Astrocyte (in vitro differentiated cells and primary cell): Measurements from ENCODE around the gene PTPRF. TPM values are rescaled to one million over a fixed set of nuclear protein-coding genes. Genes with fewer than 3 reads are reported as not detected.

Experiments used
- DNase-seq: peaks from one replicate; pipeline ENCODE4 v3.0.0-alpha.2; 2010; ENCODE audit warnings: low read depth
- FAIRE-seq: peaks from 2 replicates; lab custom pipeline; 2011; peaks lifted over from hg19 to GRCh38; lab: Jason Lieb, UNC
- H2AFZ ChIP-seq: 2 replicates; pipeline ENCODE4 v1.6.0; 2012; ENCODE audit warnings: low read depth, low read length, inconsistent platforms
- H3K27ac ChIP-seq: 2 replicates; pipeline ENCODE4 v1.5.1; 2011; ENCODE audit warnings: low read depth, low read length, inconsistent platforms
- H3K27me3 ChIP-seq: 2 replicates; pipeline ENCODE4 v1.6.0; 2011; ENCODE audit warnings: low read length, inconsistent platforms; ENCODE audit not compliant: insufficient read depth
- H3K36me3 ChIP-seq: 2 replicates; pipeline ENCODE4 v1.5.1; 2011; ENCODE audit warnings: low read length, inconsistent platforms; ENCODE audit not compliant: insufficient read depth
- H3K4me1 ChIP-seq: 2 replicates; pipeline ENCODE4 v1.5.1; 2011; ENCODE audit warnings: low read length, inconsistent platforms; ENCODE audit not compliant: insufficient read depth
- H3K4me2 ChIP-seq: 2 replicates; pipeline ENCODE4 v1.6.0; 2012; ENCODE audit warnings: low read length, inconsistent platforms
- H3K4me3 ChIP-seq: 2 replicates; pipeline ENCODE4 v1.5.1; 2011; ENCODE audit warnings: low read depth, mild to moderate bottlenecking, low read length, inconsistent platforms; ENCODE audit not compliant: insufficient read depth
- H3K79me2 ChIP-seq: 2 replicates; pipeline ENCODE4 v1.6.0; 2012; ENCODE audit warnings: mild to moderate bottlenecking, low read length, inconsistent platforms; ENCODE audit not compliant: insufficient read depth
- H3K9ac ChIP-seq: 2 replicates; pipeline ENCODE4 v1.6.0; 2012; ENCODE audit warnings: mild to moderate bottlenecking, low read length, inconsistent platforms
- H3K9me3 ChIP-seq: 2 replicates; pipeline ENCODE4 v1.5.1; 2012; ENCODE audit warnings: low read depth, mild to moderate bottlenecking, low read length, inconsistent platforms; ENCODE audit not compliant: insufficient read depth
- H4K20me1 ChIP-seq: 2 replicates; pipeline ENCODE4 v1.6.0; 2012; ENCODE audit warnings: low read length, inconsistent platforms; ENCODE audit not compliant: insufficient read depth
- H3K27ac Mint-ChIP-seq: one replicate; pipeline ENCODE4 v1.8.0; 2021; ENCODE audit warnings: mild to moderate bottlenecking, mixed read lengths; ENCODE audit not compliant: unreplicated experiment
- H3K27me3 Mint-ChIP-seq: one replicate; pipeline ENCODE4 v1.8.0; 2021; ENCODE audit warnings: low read depth, mixed read lengths; ENCODE audit not compliant: unreplicated experiment
- H3K36me3 Mint-ChIP-seq: one replicate; pipeline ENCODE4 v1.8.0; 2021; ENCODE audit warnings: low read depth, mixed read lengths; ENCODE audit not compliant: unreplicated experiment
- H3K4me1 Mint-ChIP-seq: one replicate; pipeline ENCODE4 v1.8.0; 2021; ENCODE audit warnings: low read depth, mixed read lengths; ENCODE audit not compliant: unreplicated experiment
- H3K4me3 Mint-ChIP-seq: one replicate; pipeline ENCODE4 v1.8.0; 2021; ENCODE audit warnings: mild to moderate bottlenecking, moderate library complexity, mixed read lengths; ENCODE audit not compliant: unreplicated experiment
- H3K9me3 Mint-ChIP-seq: one replicate; pipeline ENCODE4 v1.8.0; 2021; ENCODE audit warnings: mild to moderate bottlenecking, mixed read lengths; ENCODE audit not compliant: unreplicated experiment
- CTCF ChIP-seq: IDR thresholded peaks from 2 replicates; pipeline ENCODE4 v1.5.1; 2011; ENCODE audit warnings: low read depth, mild to moderate bottlenecking, inconsistent platforms, low read length, moderate library complexity; ENCODE audit not compliant: insufficient read depth
- EZH2 ChIP-seq: IDR thresholded peaks from 2 replicates; pipeline ENCODE4 v1.6.1; 2012; ENCODE audit warnings: mild to moderate bottlenecking, low read length, inconsistent platforms; ENCODE audit not compliant: insufficient read depth
- total RNA-seq: library from RNA; stranded (reverse); gene quantifications from 2 replicates; pipeline ENCODE4 v1.2.1, GENCODE V29; 2021

Gene PTPRF
- total RNA-seq, 1 donor from 2014 or later = 275 TPM

- Histone ChIP-seq H3K9ac (no peak overlapping the region), H3K4me1 (no peaks in the 10 kb centered on the region), H3K27me3 (no peaks in the 10 kb centered on the region), H3K79me2 (no peaks in the 10 kb centered on the region), H2AFZ (no peak overlapping the region), H3K4me2 (no peak overlapping the region), H3K4me3 (no peak overlapping the region), H4K20me1 (no peaks in the 10 kb centered on the region), H3K27ac (no peak overlapping the region), H3K9me3 (no peaks in the 10 kb centered on the region), H3K36me3 (no peaks in the 10 kb centered on the region)
- TF ChIP-seq CTCF (no peak), EZH2 (no peak)
- Mint-ChIP-seq H3K4me1 (no peaks in the 10 kb centered on the region), H3K27ac (no peak overlapping the region), H3K9me3 (no peaks in the 10 kb centered on the region), H3K36me3 (peaks cover 5% of the 10 kb centered on the region), H3K4me3 (no peak overlapping the region), H3K27me3 (no peaks in the 10 kb centered on the region)
- DNase-seq = no peak
- no peak for FAIRE-seq
Measured at GRCh38 chr1:43632135-43632670, 101.5 kb downstream of the PTPRF start.

DNA sequence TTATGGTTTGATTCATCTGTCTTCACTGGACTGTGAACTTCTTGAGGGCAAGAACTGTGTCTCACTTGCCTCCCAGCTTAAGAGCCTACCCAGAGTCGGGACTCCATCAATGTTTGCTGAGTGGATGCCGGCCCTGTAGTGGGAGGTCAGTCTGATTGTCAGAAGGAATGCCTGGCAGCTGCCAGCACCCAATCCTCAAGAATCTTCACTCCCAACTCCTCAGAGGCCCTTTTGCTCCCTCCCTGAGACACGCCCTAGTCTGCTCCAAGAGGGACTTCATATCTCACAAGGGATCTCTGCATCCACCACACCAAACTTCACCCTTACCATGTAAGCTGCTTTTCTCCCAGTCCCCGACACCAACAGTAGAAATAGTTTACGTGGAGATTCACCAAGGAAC lies 104.0 kb downstream of the PTPRF start:
- H2AFZ ChIP-seq = no peak overlapping the region
- H3K36me3 Mint-ChIP-seq = peaks cover 5% of the 10 kb centered on the region
- H3K4me1 Mint-ChIP-seq = no peaks in the 10 kb centered on the region
- H3K27ac Mint-ChIP-seq = peak overlapping the region; percentile 6
- H3K9me3 Mint-ChIP-seq = no peaks in the 10 kb centered on the region
- no peak overlapping the region for H3K4me2 ChIP-seq
- no peak overlapping the region for H3K4me3 Mint-ChIP-seq
- no peak overlapping the region for H3K27ac ChIP-seq
- no peak overlapping the region for H3K4me3 ChIP-seq
- H3K4me1 ChIP-seq = no peaks in the 10 kb centered on the region
- H3K79me2 ChIP-seq = no peaks in the 10 kb centered on the region
- FAIRE-seq = no peak
- no peaks in the 10 kb centered on the region for H3K27me3 ChIP-seq
- no peak overlapping the region for H3K9ac ChIP-seq
- no peaks in the 10 kb centered on the region for H3K27me3 Mint-ChIP-seq
- no peaks in the 10 kb centered on the region for H3K9me3 ChIP-seq
- TF ChIP-seq EZH2 = no peak
- no peak for TF ChIP-seq CTCF
- H3K36me3 ChIP-seq = no peaks in the 10 kb centered on the region
- no peak for DNase-seq
- no peaks in the 10 kb centered on the region for H4K20me1 ChIP-seq

GRCh38 chr1:43636006-43636641 lies 105.4 kb downstream of the PTPRF start:
- Histone ChIP-seq H3K36me3 (no peaks in the 10 kb centered on the region), H4K20me1 (no peaks in the 10 kb centered on the region), H3K27ac (no peak overlapping the region), H2AFZ (no peak overlapping the region), H3K4me3 (no peak overlapping the region), H3K27me3 (no peaks in the 10 kb centered on the region), H3K9me3 (no peaks in the 10 kb centered on the region), H3K4me2 (no peak overlapping the region), H3K79me2 (no peaks in the 10 kb centered on the region), H3K4me1 (no peaks in the 10 kb centered on the region), H3K9ac (no peak overlapping the region)
- Mint-ChIP-seq H3K9me3 (peaks cover 3% of the 10 kb centered on the region), H3K27ac (no peak overlapping the region), H3K27me3 (no peaks in the 10 kb centered on the region), H3K36me3 (peaks cover 2% of the 10 kb centered on the region), H3K4me1 (no peaks in the 10 kb centered on the region), H3K4me3 (no peak overlapping the region)
- TF ChIP-seq EZH2 (no peak), CTCF (no peak)
- FAIRE-seq (no peak), DNase-seq (no peak)
